Astrocyte of the spinal cord (primary cell): ENCODE measurements around the gene CCL17.

Source experiments
- DNase-seq: peaks from one replicate; pipeline ENCODE4 v3.0.0; 2011; ENCODE audit warnings: low read depth, low spot score
- H3K4me3 ChIP-seq: 2 replicates; pipeline ENCODE4 v1.5.1; 2011; ENCODE audit warnings: low read depth, mild to moderate bottlenecking, low read length, moderate library complexity
- in situ Hi-C: cut with HindIII; loops from 2 replicates; pipeline ENCODE4 v1.10.0; 2017; ENCODE audit warnings: low sequenced_read_pairs
- TF ChIP-seq, protein P1 (sequence below): IDR thresholded peaks from 2 replicates; pipeline ENCODE4 v1.5.1; 2012; ENCODE audit warnings: low read depth, mild to moderate bottlenecking, low read length, inconsistent platforms

CCL17 gene

DNA sequence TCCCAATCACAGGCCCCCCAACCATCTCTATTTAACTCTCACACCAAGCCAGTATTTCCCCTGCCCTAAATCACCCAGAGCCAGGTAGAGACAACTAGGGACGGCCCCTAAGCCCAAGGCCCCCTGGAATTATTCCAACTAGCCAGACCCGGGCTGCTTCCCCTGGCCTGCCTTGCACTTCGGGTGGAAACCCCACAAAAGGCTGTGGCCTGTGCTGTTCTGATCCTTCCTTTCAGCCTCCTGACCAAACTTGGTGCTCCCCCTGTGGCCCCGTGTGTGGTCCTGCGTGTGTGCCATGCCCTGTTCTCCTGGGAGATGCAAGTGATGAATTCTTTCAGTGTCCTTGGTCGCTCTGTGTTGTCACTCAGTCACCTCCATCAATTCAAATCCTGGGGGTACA lies 14.9 kb downstream of the CCL17 start:
- no peak overlapping the region for H3K4me3 ChIP-seq
- in situ Hi-C loops = no loop called here
- DNase-seq = no peak
- TF ChIP-seq, protein P1, sequence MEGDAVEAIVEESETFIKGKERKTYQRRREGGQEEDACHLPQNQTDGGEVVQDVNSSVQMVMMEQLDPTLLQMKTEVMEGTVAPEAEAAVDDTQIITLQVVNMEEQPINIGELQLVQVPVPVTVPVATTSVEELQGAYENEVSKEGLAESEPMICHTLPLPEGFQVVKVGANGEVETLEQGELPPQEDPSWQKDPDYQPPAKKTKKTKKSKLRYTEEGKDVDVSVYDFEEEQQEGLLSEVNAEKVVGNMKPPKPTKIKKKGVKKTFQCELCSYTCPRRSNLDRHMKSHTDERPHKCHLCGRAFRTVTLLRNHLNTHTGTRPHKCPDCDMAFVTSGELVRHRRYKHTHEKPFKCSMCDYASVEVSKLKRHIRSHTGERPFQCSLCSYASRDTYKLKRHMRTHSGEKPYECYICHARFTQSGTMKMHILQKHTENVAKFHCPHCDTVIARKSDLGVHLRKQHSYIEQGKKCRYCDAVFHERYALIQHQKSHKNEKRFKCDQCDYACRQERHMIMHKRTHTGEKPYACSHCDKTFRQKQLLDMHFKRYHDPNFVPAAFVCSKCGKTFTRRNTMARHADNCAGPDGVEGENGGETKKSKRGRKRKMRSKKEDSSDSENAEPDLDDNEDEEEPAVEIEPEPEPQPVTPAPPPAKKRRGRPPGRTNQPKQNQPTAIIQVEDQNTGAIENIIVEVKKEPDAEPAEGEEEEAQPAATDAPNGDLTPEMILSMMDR = no peak

DNA sequence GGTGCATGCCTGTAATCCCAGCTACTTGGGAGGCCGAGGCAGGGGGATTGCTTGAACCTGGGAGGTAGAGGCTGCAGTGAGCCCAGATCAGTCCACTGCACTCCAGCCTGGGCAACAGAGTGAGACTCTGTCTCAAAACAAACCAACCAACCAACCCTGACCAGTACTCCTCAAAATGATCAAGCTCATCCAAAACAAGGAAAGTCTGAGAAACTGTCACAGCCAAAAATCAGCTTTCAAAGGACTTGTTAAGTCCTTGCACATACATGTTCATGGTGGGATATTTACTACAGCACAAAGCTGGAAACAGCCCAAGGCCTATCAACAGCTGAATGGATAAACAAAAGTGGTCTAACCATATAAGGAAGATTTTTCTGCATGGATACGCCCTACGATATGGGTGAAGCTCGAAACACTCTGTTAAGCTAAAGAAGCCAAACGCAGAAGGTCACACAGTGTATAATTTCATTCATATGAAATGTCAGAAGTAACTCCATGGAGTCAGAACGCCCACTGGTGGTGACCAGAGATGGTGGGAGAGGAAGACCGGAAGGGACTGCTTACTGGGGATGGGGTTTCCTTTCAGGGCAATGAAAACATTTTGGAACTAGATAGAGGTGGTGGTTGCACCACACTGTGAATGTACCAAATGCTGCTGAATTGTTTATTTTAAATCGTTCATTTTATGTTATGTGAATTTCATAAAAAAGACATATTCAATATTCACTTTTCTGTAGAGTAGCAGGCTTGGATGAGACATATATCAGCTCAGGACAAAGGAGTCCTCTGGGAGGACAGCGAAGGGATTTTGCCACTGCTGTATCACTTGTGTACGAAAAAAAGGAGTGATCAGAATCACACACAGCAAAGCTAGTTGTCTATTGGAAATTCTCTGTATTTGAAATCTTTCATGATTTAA lies 17.7 kb downstream of the CCL17 start:
- peak; percentile 68 for DNase-seq

DNA sequence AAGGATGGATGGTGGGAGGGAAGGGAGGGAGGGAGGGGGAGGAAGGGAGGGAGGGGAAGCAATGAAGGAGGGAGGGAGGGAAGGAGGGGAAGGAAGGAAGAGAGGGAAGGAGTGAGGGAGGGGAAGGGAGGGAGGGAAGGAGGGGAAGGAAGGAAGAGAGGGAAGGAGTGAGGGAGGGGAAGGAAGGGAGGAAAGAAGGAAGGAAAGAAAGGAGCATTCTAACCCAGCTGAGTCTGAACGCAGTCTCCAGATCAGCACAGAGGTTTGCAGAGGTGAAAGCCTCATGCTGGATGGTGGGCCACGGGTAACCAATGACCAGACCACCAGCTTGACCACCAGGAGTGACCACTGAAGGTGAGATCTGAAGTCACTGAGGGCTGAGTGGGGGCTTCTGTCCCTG lies 18.6 kb downstream of the CCL17 start:
- in situ Hi-C loops = no loop called here
- TF ChIP-seq, protein P1 = no peak
- no peak for DNase-seq
- H3K4me3 ChIP-seq = no peak overlapping the region

More for the DNA sequence above, 17.7 kb downstream of the CCL17 start:
- in situ Hi-C loops = no loop called here
- no peak overlapping the region for H3K4me3 ChIP-seq
- TF ChIP-seq, protein P1 = peak; percentile 90

DNA sequence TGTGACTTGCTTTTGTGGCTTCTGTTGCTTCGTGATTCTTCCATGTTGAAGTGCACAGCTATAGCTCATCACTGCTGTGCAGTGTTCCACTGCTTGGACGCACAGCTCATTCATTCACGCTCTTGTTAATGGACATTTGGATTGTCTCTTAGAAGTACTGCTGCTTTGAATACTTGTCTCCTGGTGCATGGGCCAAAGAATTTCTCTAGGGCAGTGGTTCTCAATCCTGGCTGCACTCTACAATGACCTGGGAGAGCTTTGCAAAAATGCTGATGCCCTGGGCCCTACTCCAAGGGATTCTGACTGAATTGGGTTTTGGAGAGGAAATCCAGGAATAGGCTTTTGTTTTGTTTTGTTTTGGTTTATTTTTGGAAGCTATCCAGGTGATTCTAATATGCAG lies 20.0 kb downstream of the CCL17 start:
- no peak overlapping the region for H3K4me3 ChIP-seq
- TF ChIP-seq, protein P1 = no peak
- in situ Hi-C loops = no loop called here
- DNase-seq = no peak

DNA sequence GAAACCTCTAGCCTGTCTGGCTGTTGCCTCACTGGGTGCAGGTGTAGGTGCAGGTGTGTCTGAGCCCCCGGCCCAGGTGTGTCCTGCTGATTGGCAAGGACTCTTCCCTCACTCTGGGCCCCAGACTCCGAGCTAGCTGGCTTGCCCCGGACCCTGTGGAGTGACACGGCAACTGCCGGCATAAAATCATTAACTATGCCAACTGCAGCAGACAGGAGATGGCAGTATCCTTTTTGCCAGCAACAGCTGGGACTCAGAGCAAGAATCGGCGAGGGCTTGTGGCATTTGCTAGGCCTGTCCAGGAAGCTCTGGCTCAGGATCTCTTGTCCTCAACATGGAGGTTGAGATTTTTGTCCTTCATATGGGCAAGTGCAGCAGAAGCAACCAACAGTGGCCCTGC lies 21.8 kb downstream of the CCL17 start:
- TF ChIP-seq, protein P1 = no peak
- H3K4me3 ChIP-seq = no peak overlapping the region
- in situ Hi-C loops = no loop called here
- DNase-seq = no peak

DNA sequence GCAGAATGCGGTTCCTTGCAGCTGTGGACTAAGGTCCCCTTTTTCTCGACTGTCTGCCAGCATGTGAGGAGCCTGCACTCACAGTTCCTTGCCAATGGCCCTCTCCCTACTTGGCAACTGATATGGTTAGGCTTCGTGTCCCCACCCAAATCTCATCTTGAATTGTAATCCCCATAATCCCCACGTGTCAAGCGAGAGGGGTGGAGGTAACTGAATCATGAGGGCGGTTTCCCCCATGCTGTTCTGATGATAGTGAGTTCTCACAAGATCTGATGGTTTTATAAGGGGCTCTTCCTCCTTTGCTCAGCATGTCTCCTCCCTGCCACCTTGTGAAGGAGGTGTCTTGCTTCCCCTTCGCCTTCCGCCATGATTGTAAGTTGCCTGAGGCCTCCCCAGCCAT lies 22.7 kb downstream of the CCL17 start:
- DNase-seq = no peak
- TF ChIP-seq, protein P1 = no peak
- no peak overlapping the region for H3K4me3 ChIP-seq
- in situ Hi-C loops = no loop called here
